ENCODE data around the gene ADAMTSL1. TPM values are rescaled to one million over a fixed set of nuclear protein-coding genes. Genes with fewer than 3 reads are reported as not detected.

ADAMTSL1 gene
- total RNA-seq, 1 experiment from 2014 or later = not detected

DNA sequence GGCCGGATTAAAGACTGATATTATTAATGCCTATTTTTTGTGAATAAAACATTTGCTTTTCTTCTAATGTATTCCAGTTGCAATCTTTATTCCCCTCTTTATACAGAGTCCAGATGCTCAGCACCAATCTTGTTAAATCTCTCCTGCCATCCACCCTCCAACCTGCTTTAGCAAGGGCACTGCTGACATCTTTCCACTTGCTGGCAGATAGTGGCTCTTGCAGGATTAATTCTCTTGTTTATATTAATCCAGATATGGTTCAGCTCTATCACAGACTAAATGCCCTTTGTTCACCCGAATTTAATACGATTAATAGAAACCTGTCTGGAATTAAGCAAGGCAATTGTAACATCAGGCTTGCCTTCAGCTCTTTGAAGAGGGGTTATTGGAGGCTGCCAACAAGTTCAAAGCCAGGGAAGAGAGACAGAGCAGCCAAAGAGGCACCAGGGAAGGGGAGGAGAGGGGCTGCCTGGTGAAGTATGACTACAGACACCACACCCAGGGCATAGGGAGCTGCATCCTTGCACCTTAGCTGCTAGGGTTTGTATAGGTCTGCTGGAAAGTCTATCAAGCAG lies 322.8 kb downstream of the ADAMTSL1 start:
- ChIA-PET CTCF (no interaction called here), POLR2A (no interaction called here)
- no peaks in the 10 kb centered on the region for H3K9me3 ChIP-seq (ENCODE audit: control insufficient read depth, insufficient read depth, low read depth, low read length)
- DNase-seq (ENCODE audit: low read depth, low spot score) = no peak
- H3K4me1 ChIP-seq (ENCODE audit: control insufficient read depth, insufficient read depth, low read length) = no peaks in the 10 kb centered on the region
- TF ChIP-seq TCF7L2 (IDR thresholded peaks at IDR 0.05; ENCODE audit: low read depth, low read length) (no peak), POLR2AphosphoS5 (IDR thresholded peaks at IDR 0.05; ENCODE audit: low read depth, low read length) (no peak), SIN3A (IDR thresholded peaks at IDR 0.05; ENCODE audit: borderline replicate concordance, insufficient read depth, low read depth, low read length) (no peak)
- TF ChIP-seq, protein P1, sequence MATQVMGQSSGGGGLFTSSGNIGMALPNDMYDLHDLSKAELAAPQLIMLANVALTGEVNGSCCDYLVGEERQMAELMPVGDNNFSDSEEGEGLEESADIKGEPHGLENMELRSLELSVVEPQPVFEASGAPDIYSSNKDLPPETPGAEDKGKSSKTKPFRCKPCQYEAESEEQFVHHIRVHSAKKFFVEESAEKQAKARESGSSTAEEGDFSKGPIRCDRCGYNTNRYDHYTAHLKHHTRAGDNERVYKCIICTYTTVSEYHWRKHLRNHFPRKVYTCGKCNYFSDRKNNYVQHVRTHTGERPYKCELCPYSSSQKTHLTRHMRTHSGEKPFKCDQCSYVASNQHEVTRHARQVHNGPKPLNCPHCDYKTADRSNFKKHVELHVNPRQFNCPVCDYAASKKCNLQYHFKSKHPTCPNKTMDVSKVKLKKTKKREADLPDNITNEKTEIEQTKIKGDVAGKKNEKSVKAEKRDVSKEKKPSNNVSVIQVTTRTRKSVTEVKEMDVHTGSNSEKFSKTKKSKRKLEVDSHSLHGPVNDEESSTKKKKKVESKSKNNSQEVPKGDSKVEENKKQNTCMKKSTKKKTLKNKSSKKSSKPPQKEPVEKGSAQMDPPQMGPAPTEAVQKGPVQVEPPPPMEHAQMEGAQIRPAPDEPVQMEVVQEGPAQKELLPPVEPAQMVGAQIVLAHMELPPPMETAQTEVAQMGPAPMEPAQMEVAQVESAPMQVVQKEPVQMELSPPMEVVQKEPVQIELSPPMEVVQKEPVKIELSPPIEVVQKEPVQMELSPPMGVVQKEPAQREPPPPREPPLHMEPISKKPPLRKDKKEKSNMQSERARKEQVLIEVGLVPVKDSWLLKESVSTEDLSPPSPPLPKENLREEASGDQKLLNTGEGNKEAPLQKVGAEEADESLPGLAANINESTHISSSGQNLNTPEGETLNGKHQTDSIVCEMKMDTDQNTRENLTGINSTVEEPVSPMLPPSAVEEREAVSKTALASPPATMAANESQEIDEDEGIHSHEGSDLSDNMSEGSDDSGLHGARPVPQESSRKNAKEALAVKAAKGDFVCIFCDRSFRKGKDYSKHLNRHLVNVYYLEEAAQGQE (IDR thresholded peaks at IDR 0.05; ENCODE audit: insufficient read depth in 1 of 2, low read depth in 2 of 2, low read length in 1 of 2) = no peak
- TF ChIP-seq, protein P2, sequence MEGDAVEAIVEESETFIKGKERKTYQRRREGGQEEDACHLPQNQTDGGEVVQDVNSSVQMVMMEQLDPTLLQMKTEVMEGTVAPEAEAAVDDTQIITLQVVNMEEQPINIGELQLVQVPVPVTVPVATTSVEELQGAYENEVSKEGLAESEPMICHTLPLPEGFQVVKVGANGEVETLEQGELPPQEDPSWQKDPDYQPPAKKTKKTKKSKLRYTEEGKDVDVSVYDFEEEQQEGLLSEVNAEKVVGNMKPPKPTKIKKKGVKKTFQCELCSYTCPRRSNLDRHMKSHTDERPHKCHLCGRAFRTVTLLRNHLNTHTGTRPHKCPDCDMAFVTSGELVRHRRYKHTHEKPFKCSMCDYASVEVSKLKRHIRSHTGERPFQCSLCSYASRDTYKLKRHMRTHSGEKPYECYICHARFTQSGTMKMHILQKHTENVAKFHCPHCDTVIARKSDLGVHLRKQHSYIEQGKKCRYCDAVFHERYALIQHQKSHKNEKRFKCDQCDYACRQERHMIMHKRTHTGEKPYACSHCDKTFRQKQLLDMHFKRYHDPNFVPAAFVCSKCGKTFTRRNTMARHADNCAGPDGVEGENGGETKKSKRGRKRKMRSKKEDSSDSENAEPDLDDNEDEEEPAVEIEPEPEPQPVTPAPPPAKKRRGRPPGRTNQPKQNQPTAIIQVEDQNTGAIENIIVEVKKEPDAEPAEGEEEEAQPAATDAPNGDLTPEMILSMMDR (IDR thresholded peaks at IDR 0.05) = no peak
- ATAC-seq = no peak
- no peaks in the 10 kb centered on the region for H3K36me3 ChIP-seq (ENCODE audit: control insufficient read depth, insufficient read depth, low read length)
- BruUV-seq (replicated peaks) = no TSS peak
- intact Hi-C loops (cut with micrococcal nuclease; ENCODE audit: unreplicated experiment) (no loop called here), in situ Hi-C loops (cut with HindIII; ENCODE audit: low pct_unique_long_range_greater_than_20kb, low sequenced_read_pairs) (no loop called here)
- no peaks in the 10 kb centered on the region for H3K27me3 ChIP-seq (ENCODE audit: control insufficient read depth, insufficient read depth, low read length)
- no peak overlapping the region for H3K27ac ChIP-seq (ENCODE audit: low read length)
- no peak overlapping the region for H3K4me3 ChIP-seq (ENCODE audit: low read depth in 2 of 2, low read length in 2 of 2)

DNA sequence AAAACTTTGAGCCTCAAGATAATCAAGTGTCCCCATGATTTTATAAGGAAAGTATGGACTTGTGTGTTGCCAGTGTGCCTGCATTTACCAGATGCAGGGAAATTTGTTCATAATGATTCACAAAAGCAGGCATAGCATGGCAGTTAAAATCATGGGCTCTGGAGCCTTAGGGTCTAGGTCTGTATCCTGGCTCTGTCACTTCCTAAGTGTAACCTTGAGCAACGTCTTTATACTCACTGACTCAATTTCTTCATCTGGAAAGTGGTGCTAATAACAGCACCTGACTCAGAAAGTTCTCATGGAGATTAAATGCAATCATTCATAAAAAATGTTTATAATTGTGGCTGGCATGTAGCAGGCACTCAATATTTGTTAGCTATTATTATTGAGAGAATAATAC lies 324.2 kb downstream of the ADAMTSL1 start:
- ChIA-PET CTCF (no interaction called here), POLR2A (no interaction called here)
- no peaks in the 10 kb centered on the region for H3K4me1 ChIP-seq (ENCODE audit: control insufficient read depth, insufficient read depth, low read length)
- ATAC-seq = no peak
- in situ Hi-C loops (cut with HindIII; ENCODE audit: low pct_unique_long_range_greater_than_20kb, low sequenced_read_pairs) = no loop called here
- no peaks in the 10 kb centered on the region for H3K9me3 ChIP-seq (ENCODE audit: control insufficient read depth, insufficient read depth, low read depth, low read length)
- no peaks in the 10 kb centered on the region for H3K27me3 ChIP-seq (ENCODE audit: control insufficient read depth, insufficient read depth, low read length)
- intact Hi-C loops (cut with micrococcal nuclease; ENCODE audit: unreplicated experiment) = no loop called here
- no peak overlapping the region for H3K4me3 ChIP-seq (ENCODE audit: low read depth in 2 of 2, low read length in 2 of 2)
- no peak for DNase-seq (ENCODE audit: low read depth, low spot score)
- no peaks in the 10 kb centered on the region for H3K36me3 ChIP-seq (ENCODE audit: control insufficient read depth, insufficient read depth, low read length)
- BruUV-seq (replicated peaks) = no TSS peak
- no peak overlapping the region for H3K27ac ChIP-seq (ENCODE audit: low read length)
- TF ChIP-seq, protein P1 (IDR thresholded peaks at IDR 0.05; ENCODE audit: insufficient read depth in 1 of 2, low read depth in 2 of 2, low read length in 1 of 2) = no peak
- no peak for TF ChIP-seq SIN3A (IDR thresholded peaks at IDR 0.05; ENCODE audit: borderline replicate concordance, insufficient read depth, low read depth, low read length)
- no peak for TF ChIP-seq TCF7L2 (IDR thresholded peaks at IDR 0.05; ENCODE audit: low read depth, low read length)
- TF ChIP-seq, protein P2 (IDR thresholded peaks at IDR 0.05) = no peak
- TF ChIP-seq POLR2AphosphoS5 (IDR thresholded peaks at IDR 0.05; ENCODE audit: low read depth, low read length) = no peak

Measured in Panc1 (cell line).